Choroid plexus epithelial cell (primary cell): ENCODE measurements around the gene TIMM13.

ENCODE experiments used
- DNase-seq: peaks from one replicate; pipeline ENCODE4 v3.0.0-alpha.2; 2010; ENCODE audit warnings: low read depth
- H3K4me3 ChIP-seq: 2 replicates; pipeline ENCODE4 v1.5.1; 2011; ENCODE audit warnings: low read depth, mild to moderate bottlenecking, control low read depth, low read length, moderate library complexity
- TF ChIP-seq, protein P1 (sequence below): conservative IDR thresholded peaks from 2 replicates; pipeline ENCODE4 v1.5.1; 2011; ENCODE audit warnings: low read depth, mild to moderate bottlenecking, control low read depth, inconsistent platforms, low read length, moderate library complexity

The TIMM13 gene

DNA sequence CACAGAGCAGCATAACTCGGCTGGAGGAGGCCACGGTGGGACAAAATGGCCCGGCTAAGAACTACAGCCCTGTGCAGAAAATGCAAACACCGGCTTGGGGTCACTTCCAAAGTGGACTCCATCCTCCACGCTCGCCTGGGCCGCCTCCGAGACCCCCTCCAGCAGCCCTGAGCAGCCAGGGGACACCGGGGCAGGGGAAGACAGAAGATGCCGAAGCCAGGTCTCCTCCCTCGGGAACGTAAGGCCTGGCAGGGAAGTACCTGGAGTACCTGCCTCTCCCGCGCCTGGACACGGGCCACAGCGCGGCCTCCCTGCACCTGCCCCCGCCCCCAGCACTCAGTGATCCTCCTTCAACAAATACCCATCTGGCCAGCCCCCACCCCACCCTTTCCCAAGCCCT lies 24.4 kb upstream of the TIMM13 start:
- no peak overlapping the region for H3K4me3 ChIP-seq
- TF ChIP-seq, protein P1, sequence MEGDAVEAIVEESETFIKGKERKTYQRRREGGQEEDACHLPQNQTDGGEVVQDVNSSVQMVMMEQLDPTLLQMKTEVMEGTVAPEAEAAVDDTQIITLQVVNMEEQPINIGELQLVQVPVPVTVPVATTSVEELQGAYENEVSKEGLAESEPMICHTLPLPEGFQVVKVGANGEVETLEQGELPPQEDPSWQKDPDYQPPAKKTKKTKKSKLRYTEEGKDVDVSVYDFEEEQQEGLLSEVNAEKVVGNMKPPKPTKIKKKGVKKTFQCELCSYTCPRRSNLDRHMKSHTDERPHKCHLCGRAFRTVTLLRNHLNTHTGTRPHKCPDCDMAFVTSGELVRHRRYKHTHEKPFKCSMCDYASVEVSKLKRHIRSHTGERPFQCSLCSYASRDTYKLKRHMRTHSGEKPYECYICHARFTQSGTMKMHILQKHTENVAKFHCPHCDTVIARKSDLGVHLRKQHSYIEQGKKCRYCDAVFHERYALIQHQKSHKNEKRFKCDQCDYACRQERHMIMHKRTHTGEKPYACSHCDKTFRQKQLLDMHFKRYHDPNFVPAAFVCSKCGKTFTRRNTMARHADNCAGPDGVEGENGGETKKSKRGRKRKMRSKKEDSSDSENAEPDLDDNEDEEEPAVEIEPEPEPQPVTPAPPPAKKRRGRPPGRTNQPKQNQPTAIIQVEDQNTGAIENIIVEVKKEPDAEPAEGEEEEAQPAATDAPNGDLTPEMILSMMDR: no peak
- no peak for DNase-seq

- TF ChIP-seq, protein P1: no peak
These were observed 23.8 kb upstream of the TIMM13 start for GRCh38 chr19:2451138-2451537.

DNA sequence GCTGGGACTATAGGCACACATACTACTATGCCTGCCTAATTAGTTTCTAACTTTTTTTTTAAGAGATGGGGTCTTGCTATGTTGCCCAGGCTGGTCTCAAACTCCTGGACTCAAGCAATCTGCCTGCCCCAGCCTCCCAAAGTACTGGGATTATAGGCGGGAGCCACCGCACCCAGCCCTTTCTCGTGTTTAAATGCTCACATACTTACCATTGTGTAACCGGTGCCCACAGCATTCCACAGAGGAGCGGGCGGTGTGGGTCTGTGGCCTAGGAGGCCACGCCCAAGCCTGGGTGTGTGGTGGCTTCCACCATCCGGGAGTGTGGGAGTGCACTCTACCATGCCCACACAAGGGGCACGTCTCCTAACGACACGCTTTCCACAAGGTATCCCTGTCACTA lies 21.6 kb upstream of the TIMM13 start:
- TF ChIP-seq, protein P1: no peak
- no peak overlapping the region for H3K4me3 ChIP-seq
- no peak for DNase-seq

More at GRCh38 chr19:2451138-2451537, 23.8 kb upstream of the TIMM13 start:
- no peak overlapping the region for H3K4me3 ChIP-seq
- DNase-seq: no peak

DNA sequence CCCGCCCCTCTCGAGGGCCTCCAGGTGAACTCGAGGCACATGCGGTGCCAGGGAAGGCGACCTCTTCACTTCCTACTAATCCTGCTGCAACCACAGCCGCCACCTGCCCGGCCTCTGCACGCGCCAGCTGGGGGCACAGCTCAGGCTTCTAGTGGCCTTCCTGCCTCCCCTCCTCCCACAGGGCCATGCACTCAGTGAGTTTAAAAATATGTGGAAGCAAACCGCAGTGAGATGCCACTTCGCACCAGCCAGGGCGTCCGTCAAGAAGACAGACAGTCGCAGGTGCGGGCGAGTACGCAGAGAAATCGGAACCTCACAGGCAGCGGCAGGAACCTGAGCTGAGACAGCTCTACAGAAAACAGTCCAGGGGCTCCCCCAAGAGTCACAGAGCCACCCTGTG lies 19.0 kb upstream of the TIMM13 start:
- TF ChIP-seq, protein P1: no peak
- H3K4me3 ChIP-seq: no peak overlapping the region
- no peak for DNase-seq

DNA sequence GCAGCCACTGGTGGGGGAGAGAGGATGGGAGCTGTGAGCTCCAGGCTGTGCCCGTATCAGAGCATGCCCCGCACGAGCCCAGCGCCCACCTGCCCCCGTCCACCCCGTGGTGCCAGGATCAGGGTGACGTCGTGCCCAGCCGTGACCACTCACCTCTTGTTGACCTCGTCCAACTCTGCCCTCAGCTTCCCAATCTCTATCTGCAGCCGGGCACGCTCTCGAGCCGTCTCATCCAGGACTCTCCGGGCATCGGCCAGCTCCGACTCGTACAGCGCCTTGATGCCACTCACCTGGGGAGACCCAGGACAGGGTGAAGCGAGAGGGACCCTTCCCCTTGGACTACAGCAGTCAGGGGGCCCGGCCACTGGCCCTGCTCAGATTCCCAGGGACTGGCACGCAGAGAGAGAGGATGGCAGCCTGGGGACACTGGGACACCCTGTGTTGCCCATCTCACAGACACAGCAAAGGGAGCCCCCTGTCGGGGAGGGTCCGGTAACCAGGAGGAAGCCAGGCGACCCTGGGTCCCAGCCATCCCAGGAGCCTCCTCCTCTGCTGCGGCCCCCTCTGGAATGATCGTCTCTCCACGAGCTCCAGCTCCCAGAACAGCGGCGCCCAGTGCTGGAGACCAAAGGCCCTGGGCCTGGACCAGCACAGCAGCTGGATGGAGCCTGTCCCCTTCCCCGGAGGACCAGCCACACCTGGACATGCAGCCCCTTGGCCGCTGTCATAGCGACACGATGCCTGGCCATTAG lies 17.0 kb upstream of the TIMM13 start:
- TF ChIP-seq, protein P1: no peak
- no peak for DNase-seq
- no peak overlapping the region for H3K4me3 ChIP-seq

DNA sequence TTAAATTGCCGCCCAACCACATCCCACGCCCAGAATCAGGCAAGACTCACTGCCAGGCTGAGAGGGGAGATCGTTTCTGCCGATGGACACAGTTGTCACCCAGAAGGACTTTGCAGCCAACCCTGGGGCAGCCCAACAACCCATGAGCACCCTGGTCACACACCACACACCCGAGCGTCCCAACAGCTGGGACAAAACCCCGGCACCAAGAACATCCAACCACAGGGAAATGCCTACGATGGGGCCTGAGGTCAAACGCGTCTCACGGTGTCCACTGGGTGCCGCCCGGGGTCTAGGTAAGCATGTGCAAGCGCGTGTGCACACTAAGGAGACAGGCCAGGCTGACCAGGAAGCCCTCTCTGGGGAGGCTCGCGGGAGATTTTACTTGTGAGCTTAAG lies 16.4 kb upstream of the TIMM13 start:
- no peak overlapping the region for H3K4me3 ChIP-seq
- TF ChIP-seq, protein P1: no peak
- DNase-seq: no peak
